ENCODE results near the gene KIAA0232.

DNA sequence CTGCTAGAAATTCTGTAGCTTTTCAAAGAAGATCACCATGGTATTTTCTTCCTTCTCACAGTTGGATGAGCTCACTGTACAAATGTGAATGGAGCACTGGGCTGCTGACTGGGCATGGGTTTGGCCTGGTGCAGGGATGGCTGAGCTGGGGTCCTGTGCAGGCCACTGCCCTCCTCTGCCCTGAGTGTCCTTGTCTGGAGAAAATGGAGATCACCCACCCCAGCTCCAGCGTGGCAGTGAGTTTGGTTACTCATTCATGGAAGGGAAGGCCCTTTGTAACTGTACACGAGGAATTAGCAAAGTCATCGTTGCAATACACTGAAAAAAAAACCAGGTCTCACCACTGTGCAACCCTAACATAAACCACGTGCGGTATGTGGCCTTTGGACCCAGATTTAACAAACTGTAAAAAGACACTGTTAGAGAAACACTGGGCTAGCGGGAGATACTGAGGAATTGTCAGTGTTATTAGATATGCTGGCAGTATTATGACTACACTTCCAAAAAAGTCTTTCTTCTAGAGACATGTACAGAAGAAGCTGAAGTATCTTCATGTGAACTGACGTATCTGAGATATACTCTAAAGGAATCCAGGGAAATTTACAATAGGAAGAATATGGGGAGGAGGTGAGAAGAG, 111.0 kb downstream of the KIAA0232 start:
- TF ChIP-seq, protein P1, sequence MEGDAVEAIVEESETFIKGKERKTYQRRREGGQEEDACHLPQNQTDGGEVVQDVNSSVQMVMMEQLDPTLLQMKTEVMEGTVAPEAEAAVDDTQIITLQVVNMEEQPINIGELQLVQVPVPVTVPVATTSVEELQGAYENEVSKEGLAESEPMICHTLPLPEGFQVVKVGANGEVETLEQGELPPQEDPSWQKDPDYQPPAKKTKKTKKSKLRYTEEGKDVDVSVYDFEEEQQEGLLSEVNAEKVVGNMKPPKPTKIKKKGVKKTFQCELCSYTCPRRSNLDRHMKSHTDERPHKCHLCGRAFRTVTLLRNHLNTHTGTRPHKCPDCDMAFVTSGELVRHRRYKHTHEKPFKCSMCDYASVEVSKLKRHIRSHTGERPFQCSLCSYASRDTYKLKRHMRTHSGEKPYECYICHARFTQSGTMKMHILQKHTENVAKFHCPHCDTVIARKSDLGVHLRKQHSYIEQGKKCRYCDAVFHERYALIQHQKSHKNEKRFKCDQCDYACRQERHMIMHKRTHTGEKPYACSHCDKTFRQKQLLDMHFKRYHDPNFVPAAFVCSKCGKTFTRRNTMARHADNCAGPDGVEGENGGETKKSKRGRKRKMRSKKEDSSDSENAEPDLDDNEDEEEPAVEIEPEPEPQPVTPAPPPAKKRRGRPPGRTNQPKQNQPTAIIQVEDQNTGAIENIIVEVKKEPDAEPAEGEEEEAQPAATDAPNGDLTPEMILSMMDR (IDR thresholded peaks at IDR 0.05 in 8 of 11, conservative IDR thresholded peaks at IDR 0.05 in 3 of 11): no peak
- no peak for TF ChIP-seq POLR2A (IDR thresholded peaks at IDR 0.05)
